Endodermal cell (in vitro differentiated cells): ENCODE results near the gene EFHD1. TPM values are rescaled to one million over a fixed set of nuclear protein-coding genes. Genes with fewer than 3 reads are reported as not detected.
A peak's percentile ranks its signal among the peaks of the same experiment; 100 is the strongest.

Experiments used
- DNase-seq: peaks from one replicate; pipeline ENCODE4 v3.0.0-alpha.2; 2017
- H3K27ac ChIP-seq: 2 replicates; pipeline ENCODE4 v1.5.1; 2013; ENCODE audit warnings: mild to moderate bottlenecking, low read depth, low read length, moderate library complexity
- H3K27me3 ChIP-seq: 2 replicates; pipeline ENCODE4 v1.6.1; 2013; ENCODE audit warnings: mild to moderate bottlenecking, low read length, moderate library complexity; ENCODE audit not compliant: insufficient read depth, control insufficient read depth, poor library complexity, severe bottlenecking
- H3K36me3 ChIP-seq: 2 replicates; pipeline ENCODE4 v1.7.0; 2013; ENCODE audit warnings: mild to moderate bottlenecking, low read length, moderate library complexity; ENCODE audit not compliant: control insufficient read depth, insufficient read depth
- H3K4me1 ChIP-seq: one replicate; pipeline ENCODE4 v1.7.0; 2013; ENCODE audit warnings: low read length; ENCODE audit not compliant: control insufficient read depth, insufficient read depth
- H3K4me3 ChIP-seq: 2 replicates; pipeline ENCODE4 v1.5.1; 2013; ENCODE audit warnings: mild to moderate bottlenecking, low read length, moderate library complexity
- H3K9ac ChIP-seq: 2 replicates; pipeline ENCODE4 v1.6.1; 2013; ENCODE audit warnings: mild to moderate bottlenecking, low read length, moderate library complexity; ENCODE audit not compliant: poor library complexity, severe bottlenecking; ENCODE audit errors: extremely low read depth
- H3K9me3 ChIP-seq: 2 replicates; pipeline ENCODE4 v1.6.1; 2013; ENCODE audit warnings: mild to moderate bottlenecking, low read length, moderate library complexity; ENCODE audit not compliant: control insufficient read depth
- H3K27ac Mint-ChIP-seq: 2 replicates; pipeline ENCODE4 v1.8.0; 2020; ENCODE audit warnings: mixed read lengths
- H3K27me3 Mint-ChIP-seq: 2 replicates; pipeline ENCODE4 v1.8.0; 2021; ENCODE audit warnings: mild to moderate bottlenecking, mixed read lengths; ENCODE audit not compliant: insufficient read depth
- H3K36me3 Mint-ChIP-seq: 2 replicates; pipeline ENCODE4 v1.8.0; 2020; ENCODE audit warnings: low read depth, mixed read lengths
- H3K4me1 Mint-ChIP-seq: 2 replicates; pipeline ENCODE4 v1.8.0; 2020; ENCODE audit warnings: mixed read lengths
- H3K4me3 Mint-ChIP-seq: 2 replicates; pipeline ENCODE4 v1.8.0; 2020; ENCODE audit warnings: mild to moderate bottlenecking, moderate library complexity, mixed read lengths
- H3K9me3 Mint-ChIP-seq: 2 replicates; pipeline ENCODE4 v1.8.0; 2020; ENCODE audit warnings: mild to moderate bottlenecking, mixed read lengths
- CTCF ChIP-seq: fragments of 200-600 bp; sonication (generic); conservative IDR thresholded peaks from 2 replicates; pipeline ENCODE4 v1.5.0; 2021; ENCODE audit warnings: antibody characterized with exemption, mild to moderate bottlenecking
- WGBS, 2 experiments: methylation state at CpG; one replicate each; pipeline versions ENCODE4 v1.1.5 to v1.1.7; 2013; ENCODE audit warnings: missing lambda C conversion rate in 2 of 2, mixed read lengths in 1 of 2; ENCODE audit not compliant: insufficient coverage in 1 of 2, insufficient read length in 1 of 2; 5-methylcytosine and 5-hydroxymethylcytosine counted together
- total RNA-seq, 2 donors: library from RNA; stranded (reverse); fragmentation: NEBNext Ultra II Directional in 1 of 2; extraction: Animal tissue kit (Norgen Biotek cat#: 25700) in 1 of 2; gene quantifications; 2 replicates in 1 of 2; 3 replicates in 1 of 2; pipeline ENCODE4 v1.2.1, GENCODE V29; 2021

EFHD1 gene
- total RNA-seq, 2 donors from 2014 or later = 6.8 to 12.5 TPM

- no peak for TF ChIP-seq CTCF
- Histone ChIP-seq H3K36me3 (peaks cover 64% of the 10 kb centered on the region), H3K9me3 (no peaks in the 10 kb centered on the region), H3K4me1 (no peaks in the 10 kb centered on the region), H3K9ac (no peak overlapping the region), H3K4me3 (no peak overlapping the region), H3K27me3 (no peaks in the 10 kb centered on the region), H3K27ac (no peak overlapping the region)
- Mint-ChIP-seq H3K27me3 (no peaks in the 10 kb centered on the region), H3K27ac (peak overlapping the region; percentile 58), H3K36me3 (peaks cover 50% of the 10 kb centered on the region), H3K4me3 (no peak overlapping the region), H3K9me3 (no peaks in the 10 kb centered on the region), H3K4me1 (no peaks in the 10 kb centered on the region)
- DNase-seq = no peak
- 86 to 95% methylated on average over 1 to 3 of the region's 3 CpGs for WGBS, 2 experiments
These were observed 95.4 kb downstream of the EFHD1 start for GRCh38 chr2:232728785-232729184.

GRCh38 chr2:232731470-232731869 lies 98.1 kb downstream of the EFHD1 start:
- H3K4me3 ChIP-seq = no peak overlapping the region
- Mint-ChIP-seq H3K9me3 (no peaks in the 10 kb centered on the region), H3K36me3 (peaks cover 42% of the 10 kb centered on the region), H3K4me3 (no peak overlapping the region), H3K4me1 (no peaks in the 10 kb centered on the region), H3K27me3 (no peaks in the 10 kb centered on the region), H3K27ac (no peak overlapping the region)
- peaks cover 64% of the 10 kb centered on the region for H3K36me3 ChIP-seq
- H3K27ac ChIP-seq = no peak overlapping the region
- WGBS, 2 experiments = 89 to 100% methylated on average over 1 of the region's 2 CpGs
- TF ChIP-seq CTCF = no peak
- H3K27me3 ChIP-seq = no peaks in the 10 kb centered on the region
- H3K9ac ChIP-seq = no peak overlapping the region
- H3K4me1 ChIP-seq = no peaks in the 10 kb centered on the region
- no peaks in the 10 kb centered on the region for H3K9me3 ChIP-seq
- no peak for DNase-seq

Other genes starting within 250 kb of the EFHD1 start
- gene ALPG, start 226.8 kb upstream of the EFHD1 start, total RNA-seq = not detected
- not detected for gene ALPI, start 177.5 kb upstream of the EFHD1 start, total RNA-seq
- 1 to 10 TPM; 1.6 to 4.6 TPM for gene ECEL1, start 145.8 kb upstream of the EFHD1 start, total RNA-seq
- not detected for gene PRSS56, start 113.2 kb upstream of the EFHD1 start, total RNA-seq
- under 1 TPM in 1 of 2 donors, not detected in 1; 0.11 TPM for gene CHRND, start 107.4 kb upstream of the EFHD1 start, total RNA-seq
- not detected for gene CHRNG, start 93.9 kb upstream of the EFHD1 start, total RNA-seq
- gene TIGD1, start 83.0 kb upstream of the EFHD1 start, total RNA-seq = 1 to 10 TPM; 6.5 to 6.7 TPM
- 100 to 1,000 TPM; 105 to 116 TPM for gene EIF4E2, start 82.9 kb upstream of the EFHD1 start, total RNA-seq
- gene GIGYF2, start 63.7 kb downstream of the EFHD1 start, total RNA-seq = 10 to 100 TPM; 62.5 to 72.3 TPM
- gene KCNJ13, start 143.0 kb downstream of the EFHD1 start, total RNA-seq = 1 to 10 TPM in 1 of 2 donors, under 1 TPM in 1; 0.15 to 1.0 TPM
- gene SNORC, start 236.7 kb downstream of the EFHD1 start, total RNA-seq = 1 to 10 TPM; 3.6 to 5.0 TPM